GM21390 (cell line): ENCODE measurements around the gene SLC41A3.

Experiments used
- ATAC-seq: cut with Tn5 transposase; IDR thresholded peaks from one replicate; pipeline ENCODE4 v1.9.1; 2021; ENCODE audit not compliant: unreplicated experiment

The SLC41A3 gene

GRCh38 chr3:126083913-126084767 is at the start of gene SLC41A3:
Gene SLC41A3, minus strand, starts transcription at chr3:126084124. Its CDS starts 15,905 bp downstream, at chr3:126068219.
- ATAC-seq = peak; percentile 92

GRCh38 chr3:126133606-126134005 is 49.7 kb upstream of the SLC41A3 start:
- no peak for ATAC-seq

GRCh38 chr3:126132751-126133511 is 49.0 kb upstream of the SLC41A3 start:
- no peak for ATAC-seq

GRCh38 chr3:126131881-126132750 is 48.2 kb upstream of the SLC41A3 start:
- ATAC-seq = no peak

- ATAC-seq = no peak
Observed at GRCh38 chr3:126130981-126131745, 47.2 kb upstream of the SLC41A3 start.

- no peak for ATAC-seq
Observed at GRCh38 chr3:126130081-126130855, 46.3 kb upstream of the SLC41A3 start.

- no peak for ATAC-seq
Observed at GRCh38 chr3:126129398-126129891, 45.5 kb upstream of the SLC41A3 start.

- ATAC-seq = no peak
Observed at GRCh38 chr3:126128504-126129397, 44.8 kb upstream of the SLC41A3 start.

GRCh38 chr3:126127904-126128303 is 44.0 kb upstream of the SLC41A3 start:
- no peak for ATAC-seq

- ATAC-seq = no peak
Observed at GRCh38 chr3:126127452-126127851, 43.5 kb upstream of the SLC41A3 start.

GRCh38 chr3:126126811-126127431 is 43.0 kb upstream of the SLC41A3 start:
- ATAC-seq = no peak

- no peak for ATAC-seq
Observed at GRCh38 chr3:126126286-126126685, 42.4 kb upstream of the SLC41A3 start.

- ATAC-seq = no peak
Observed at GRCh38 chr3:126125781-126126251, 41.9 kb upstream of the SLC41A3 start.

- no peak for ATAC-seq
Observed at GRCh38 chr3:126125341-126125740, 41.4 kb upstream of the SLC41A3 start.

GRCh38 chr3:126124896-126125295 is 41.0 kb upstream of the SLC41A3 start:
- ATAC-seq = no peak

GRCh38 chr3:126124148-126124868 is 40.4 kb upstream of the SLC41A3 start:
- no peak for ATAC-seq

- ATAC-seq = no peak
Observed at GRCh38 chr3:126121632-126122031, 37.7 kb upstream of the SLC41A3 start.
